ENCODE data around the gene PRKCE. TPM values are rescaled to one million over a fixed set of nuclear protein-coding genes. Genes with fewer than 3 reads are reported as not detected.

The PRKCE gene
- polyA plus RNA-seq, 3 donors, result 1.3 to 7.7 (median 2.3) TPM

- WGBS (ENCODE audit: insufficient coverage), result 70% methylated on average over 3 of the region's 7 CpGs
- H3K4me3 ChIP-seq (replicated peaks in 1 of 3; ENCODE audit: low read depth in 2 of 3, low read length in 3 of 3), result no peak overlapping the region
- no peak for DNase-seq
- no peak for TF ChIP-seq CTCF (IDR thresholded peaks at IDR 0.05)
- H3K4me2 ChIP-seq (replicated peaks; ENCODE audit: extremely low read depth, low read length, poor library complexity, severe bottlenecking), result no peak overlapping the region
- intact Hi-C loops (cut with micrococcal nuclease), result loop anchor here (5.0 to 10.0 kb wide), 2 partner anchors 659 to 662 kb away; no protein-coding TSS in a partner anchor
- H3K36me3 Mint-ChIP-seq, result peaks cover 18 to 20% of the 10 kb centered on the region in 2 donors
- H3K9ac ChIP-seq (ENCODE audit: insufficient read depth, low read length, poor library complexity, severe bottlenecking), result no peak overlapping the region
- no peaks in the 10 kb centered on the region for H3K27me3 ChIP-seq (ENCODE audit: control insufficient read depth in 2 of 2, insufficient read depth in 2 of 2, low read length in 2 of 2)
- no peaks in the 10 kb centered on the region for H3K79me2 ChIP-seq (ENCODE audit: insufficient read depth, low read length)
- H3K27ac Mint-ChIP-seq, result peak overlapping the region in 2 of 7 donors; percentile 10 to 14
- H3K4me1 Mint-ChIP-seq, result peaks cover 14% of the 10 kb centered on the region
- H3K4me3 Mint-ChIP-seq, result no peak overlapping the region
- no peaks in the 10 kb centered on the region for H3K27me3 Mint-ChIP-seq (ENCODE audit: low read depth in 3 of 3)
- H3K9me3 ChIP-seq (replicated peaks in 1 of 2; ENCODE audit: control insufficient read depth in 1 of 2, insufficient read depth in 1 of 2, low read length in 2 of 2), result no peaks in the 10 kb centered on the region
- H3K9me3 Mint-ChIP-seq, result no peaks in the 10 kb centered on the region
- H4K20me1 ChIP-seq (ENCODE audit: insufficient read depth, low read length), result no peaks in the 10 kb centered on the region
- no peak overlapping the region for H2AFZ ChIP-seq (ENCODE audit: insufficient read depth, low read depth, low read length, poor library complexity, severe bottlenecking)
- H3K4me1 ChIP-seq (ENCODE audit: control insufficient read depth in 1 of 2, insufficient read depth in 2 of 2, low read length in 2 of 2), result peaks cover 0 to 7% of the 10 kb centered on the region in 2 donors
- peaks cover 6 to 18% of the 10 kb centered on the region in 2 donors for H3K36me3 ChIP-seq (replicated peaks in 1 of 2; ENCODE audit: control insufficient read depth in 1 of 2, insufficient read depth in 2 of 2, low read length in 2 of 2)
- no peak overlapping the region for H3K27ac ChIP-seq (ENCODE audit: low read depth in 1 of 2, low read length in 2 of 2)
These were observed 341.4 kb downstream of the PRKCE start for GRCh38 chr2:45992741-45993475.

- Mint-ChIP-seq H3K9me3 (no peaks in the 10 kb centered on the region), H3K27me3 (ENCODE audit: low read depth in 3 of 3) (no peaks in the 10 kb centered on the region), H3K4me1 (peaks cover 14% of the 10 kb centered on the region), H3K4me3 (no peak overlapping the region), H3K27ac (peak overlapping the region in 1 of 7 donors; percentile 15), H3K36me3 (peaks cover 15 to 16% of the 10 kb centered on the region in 2 donors)
- Histone ChIP-seq H4K20me1 (ENCODE audit: insufficient read depth, low read length) (no peaks in the 10 kb centered on the region), H2AFZ (ENCODE audit: insufficient read depth, low read depth, low read length, poor library complexity, severe bottlenecking) (no peak overlapping the region), H3K4me2 (replicated peaks; ENCODE audit: extremely low read depth, low read length, poor library complexity, severe bottlenecking) (no peak overlapping the region), H3K79me2 (ENCODE audit: insufficient read depth, low read length) (no peaks in the 10 kb centered on the region), H3K9ac (ENCODE audit: insufficient read depth, low read length, poor library complexity, severe bottlenecking) (no peak overlapping the region), H3K4me1 (ENCODE audit: control insufficient read depth in 1 of 2, insufficient read depth in 2 of 2, low read length in 2 of 2) (peaks cover 0 to 7% of the 10 kb centered on the region in 2 donors), H3K4me3 (replicated peaks in 1 of 3; ENCODE audit: low read depth in 2 of 3, low read length in 3 of 3) (no peak overlapping the region), H3K27ac (ENCODE audit: low read depth in 1 of 2, low read length in 2 of 2) (no peak overlapping the region), H3K27me3 (ENCODE audit: control insufficient read depth in 2 of 2, insufficient read depth in 2 of 2, low read length in 2 of 2) (no peaks in the 10 kb centered on the region), H3K9me3 (replicated peaks in 1 of 2; ENCODE audit: control insufficient read depth in 1 of 2, insufficient read depth in 1 of 2, low read length in 2 of 2) (no peaks in the 10 kb centered on the region), H3K36me3 (replicated peaks in 1 of 2; ENCODE audit: control insufficient read depth in 1 of 2, insufficient read depth in 2 of 2, low read length in 2 of 2) (peaks cover 6 to 14% of the 10 kb centered on the region in 2 donors)
- TF ChIP-seq CTCF (IDR thresholded peaks at IDR 0.05), result peak; percentile 80
- intact Hi-C loops (cut with micrococcal nuclease), result loop anchor here (5.0 to 10.0 kb wide), 2 partner anchors 659 to 661 kb away; no protein-coding TSS in a partner anchor
- peak; percentile 51 to 65 (median 62) for DNase-seq
- WGBS (ENCODE audit: insufficient coverage), result 93% methylated on average over 3 of the region's 6 CpGs
These were observed 342.1 kb downstream of the PRKCE start for GRCh38 chr2:45993476-45993991.
